ENCODE data around the gene UMODL1.

UMODL1 gene

GRCh38 chr21:42071146-42071737, at the start of gene UMODL1:
TSS of gene UMODL1 (plus strand) at chr21:42071317. CDS start at chr21:42071317, 0 bp downstream.
- no peak for DNase-seq (ENCODE audit: low read depth in 2 of 2)

- DNase-seq (ENCODE audit: low read depth in 2 of 2): no peak
Observed at GRCh38 chr21:42021371-42022090, 49.6 kb upstream of the UMODL1 start.

GRCh38 chr21:42022091-42022430, 49.1 kb upstream of the UMODL1 start:
- no peak for DNase-seq (ENCODE audit: low read depth in 2 of 2)

GRCh38 chr21:42022906-42023305, 48.2 kb upstream of the UMODL1 start:
- no peak for DNase-seq (ENCODE audit: low read depth in 2 of 2)

GRCh38 chr21:42025376-42026081, 45.6 kb upstream of the UMODL1 start:
- no peak for DNase-seq (ENCODE audit: low read depth in 2 of 2)

GRCh38 chr21:42026082-42026435, 45.1 kb upstream of the UMODL1 start:
- DNase-seq (ENCODE audit: low read depth in 2 of 2): no peak

- DNase-seq (ENCODE audit: low read depth in 2 of 2): no peak
Observed at GRCh38 chr21:42027085-42027821, 43.9 kb upstream of the UMODL1 start.

- DNase-seq (ENCODE audit: low read depth in 2 of 2): no peak
Observed at GRCh38 chr21:42027822-42028765, 43.0 kb upstream of the UMODL1 start.

- DNase-seq (ENCODE audit: low read depth in 2 of 2): no peak
Observed at GRCh38 chr21:42028766-42029425, 42.2 kb upstream of the UMODL1 start.

- no peak for DNase-seq (ENCODE audit: low read depth in 2 of 2)
Observed at GRCh38 chr21:42030311-42030710, 40.8 kb upstream of the UMODL1 start.

GRCh38 chr21:42031241-42031640, 39.9 kb upstream of the UMODL1 start:
- DNase-seq (ENCODE audit: low read depth in 2 of 2): no peak

- no peak for DNase-seq (ENCODE audit: low read depth in 2 of 2)
Observed at GRCh38 chr21:42031816-42032215, 39.3 kb upstream of the UMODL1 start.

GRCh38 chr21:42032266-42032665, 38.9 kb upstream of the UMODL1 start:
- DNase-seq (ENCODE audit: low read depth in 2 of 2): no peak

GRCh38 chr21:42032968-42033367, 38.1 kb upstream of the UMODL1 start:
- DNase-seq (ENCODE audit: low read depth in 2 of 2): no peak

- DNase-seq (ENCODE audit: low read depth in 2 of 2): no peak
Observed at GRCh38 chr21:42036313-42036712, 34.8 kb upstream of the UMODL1 start.

- no peak for DNase-seq (ENCODE audit: low read depth in 2 of 2)
Observed at GRCh38 chr21:42037516-42037915, 33.6 kb upstream of the UMODL1 start.

GRCh38 chr21:42037943-42038342, 33.2 kb upstream of the UMODL1 start:
- no peak for DNase-seq (ENCODE audit: low read depth in 2 of 2)

- DNase-seq (ENCODE audit: low read depth in 2 of 2): no peak
Observed at GRCh38 chr21:42038393-42038792, 32.7 kb upstream of the UMODL1 start.

- DNase-seq (ENCODE audit: low read depth in 2 of 2): no peak
Observed at GRCh38 chr21:42038826-42039425, 32.2 kb upstream of the UMODL1 start.

GRCh38 chr21:42039470-42039901, 31.6 kb upstream of the UMODL1 start:
- no peak for DNase-seq (ENCODE audit: low read depth in 2 of 2)

All from stimulated activated CD8-positive, alpha-beta memory T cell treated with anti-CD3 and anti-CD28 coated beads, Interleukin-15, amount 100 ng/mL, for 4 hours (primary cell).